HCT116 (cell line): ENCODE results near the gene FFAR1. TPM values are rescaled to one million over a fixed set of nuclear protein-coding genes. Genes with fewer than 3 reads are reported as not detected.

Experiments
- ATAC-seq: fragments of 200-7000 bp; cut with Tn5 transposase; 2 replicates; pipeline ENCODE4 v1.9.1; 2020; ENCODE audit warnings: mild to moderate bottlenecking, moderate library complexity
- BruUV-seq: library from RNA; stranded (reverse); fragments of 400-500 nt; replicated peaks from 2 replicates; lab custom pipeline; 2021; lab: Mats Ljungman, UMichigan
- CTCF ChIA-PET: fragments of 300-600 bp; sonication (Branson Sonifier 250); formaldehyde crosslinking; loops from one replicate; lab custom pipeline; 2021; ENCODE audit warnings: antibody characterized with exemption; lab: Charles Lee
- POLR2A ChIA-PET: fragments of 300-600, 350-600 bp; sonication (Branson Sonifier 250); formaldehyde crosslinking; loops from one replicate; lab custom pipeline; 2021; ENCODE audit warnings: antibody characterized with exemption; lab: Charles Lee
- RAD21 ChIA-PET, 2 experiments: fragments of 300-600 bp; sonication (Branson Sonifier 250); formaldehyde crosslinking; loops; one replicate each; lab custom pipeline; 2023; ENCODE audit warnings: low total read pairs in 2 of 2; ENCODE audit not compliant: uncharacterized antibody in 2 of 2, unreplicated experiment in 2 of 2, low non-redundant PET in 1 of 2; lab: Charles Lee
- DNase-seq: peaks from one replicate; pipeline ENCODE4 v3.0.0-alpha.2; 2010; ENCODE audit warnings: low read depth, low spot score
- H2AFZ ChIP-seq: fragments of 200-600 bp; shearing (Covaris generic), sonication (generic); 2 replicates; pipeline ENCODE4 v1.6.1; 2017; ENCODE audit warnings: low read depth, mixed run types, mixed read lengths, antibody characterized with exemption, low read length; ENCODE audit not compliant: poor library complexity, severe bottlenecking
- H3K27ac ChIP-seq: 2 replicates; pipeline ENCODE4 v1.5.1; 2012; ENCODE audit warnings: low read depth, low read length
- H3K27me3 ChIP-seq: fragments of 200-600 bp; sonication (generic); 2 replicates; pipeline ENCODE4 v1.6.1; 2016; ENCODE audit warnings: mixed run types, low read length, mixed read lengths; ENCODE audit not compliant: insufficient read depth
- H3K36me3 ChIP-seq, 2 experiments: fragments of 200-500 bp in 1 of 2; fragments of 200-600 bp in 1 of 2; sonication (Bioruptor generic) in 1 of 2; sonication (generic) in 1 of 2; 2 replicates each; pipeline versions ENCODE4 v1.5.1 to v1.6.1; 2014 to 2016; ENCODE audit warnings: low read length in 2 of 2, inconsistent platforms in 1 of 2, mixed read lengths in 1 of 2, mixed run types in 1 of 2; ENCODE audit not compliant: insufficient read depth in 2 of 2, control insufficient read depth in 1 of 2
- H3K4me1 ChIP-seq, 2 experiments: fragments of 200-600 bp in 1 of 2; sonication (generic) in 1 of 2; 2 replicates each; pipeline versions ENCODE4 v1.5.1 to v1.6.1; 2012 to 2017; ENCODE audit warnings: low read length in 2 of 2, inconsistent platforms in 1 of 2, mild to moderate bottlenecking in 1 of 2, mixed read lengths in 1 of 2, mixed run types in 1 of 2, moderate library complexity in 1 of 2; ENCODE audit not compliant: insufficient read depth in 2 of 2, control insufficient read depth in 1 of 2
- H3K4me2 ChIP-seq: fragments of 200-600 bp; sonication (generic); 2 replicates; pipeline ENCODE4 v1.6.1; 2017; ENCODE audit warnings: mixed run types, low read length, mixed read lengths
- H3K4me3 ChIP-seq, 2 experiments: fragments of 200-600 bp in 1 of 2; sonication (generic) in 1 of 2; replicated peaks in 1 of 2; 2 replicates each; pipeline ENCODE4 v1.5.1; 2011 to 2016; ENCODE audit warnings: low read length in 2 of 2, control low read depth in 1 of 2, low read depth in 1 of 2, mild to moderate bottlenecking in 1 of 2, mixed read lengths in 1 of 2, mixed run types in 1 of 2
- H3K79me2 ChIP-seq: fragments of 200-600 bp; sonication (generic); 2 replicates; pipeline ENCODE4 v1.6.1; 2017; ENCODE audit warnings: mild to moderate bottlenecking, mixed run types, low read length, moderate library complexity, mixed read lengths; ENCODE audit not compliant: insufficient read depth
- H3K9ac ChIP-seq: fragments of 200-600 bp; sonication (generic); 2 replicates; pipeline ENCODE4 v1.6.1; 2016; ENCODE audit warnings: low read length, mixed read lengths
- H3K9me2 ChIP-seq: fragments of 200-600 bp; sonication (generic), shearing (Covaris generic); 2 replicates; pipeline ENCODE4 v1.6.1; 2017; ENCODE audit warnings: mixed run types, mild to moderate bottlenecking, moderate library complexity; ENCODE audit not compliant: insufficient read depth
- H3K9me3 ChIP-seq, 2 experiments: fragments of 200-500 bp in 1 of 2; fragments of 200-600 bp in 1 of 2; sonication (Bioruptor generic) in 1 of 2; sonication (generic) in 1 of 2; 2 replicates each; pipeline ENCODE4 v1.6.1; 2014 to 2017; ENCODE audit warnings: low read length in 2 of 2, mixed read lengths in 2 of 2, inconsistent platforms in 1 of 2, low read depth in 1 of 2, mild to moderate bottlenecking in 1 of 2, mixed run types in 1 of 2, moderate library complexity in 1 of 2; ENCODE audit not compliant: control insufficient read depth in 1 of 2, insufficient read depth in 1 of 2
- H4K20me1 ChIP-seq: fragments of 200-600 bp; sonication (generic), shearing (Covaris generic); 2 replicates; pipeline ENCODE4 v1.6.1; 2017; ENCODE audit warnings: mixed run types, mild to moderate bottlenecking, moderate library complexity; ENCODE audit not compliant: insufficient read depth
- ATF3 ChIP-seq: IDR thresholded peaks from 2 replicates; pipeline ENCODE4 v1.6.1; 2012
- EZH2 ChIP-seq: fragments of 200-600 bp; sonication (generic); IDR thresholded peaks from 2 replicates; pipeline ENCODE4 v1.6.1; 2017; ENCODE audit warnings: antibody characterized with exemption, mixed run types
- EZH2phosphoT487 ChIP-seq: fragments of 200-600 bp; IDR thresholded peaks from 2 replicates; pipeline ENCODE4 v1.6.1; 2018; ENCODE audit warnings: antibody characterized with exemption, borderline replicate concordance
- FOSL1 ChIP-seq: IDR thresholded peaks from 2 replicates; pipeline ENCODE4 v1.6.1; 2012; ENCODE audit warnings: low read depth
- MAX ChIP-seq: IDR thresholded peaks from 2 replicates; pipeline ENCODE4 v1.6.1; 2012
- POLR2A ChIP-seq: IDR thresholded peaks from 2 replicates; pipeline ENCODE4 v1.7.0; 2011; ENCODE audit warnings: borderline replicate concordance; ENCODE audit not compliant: insufficient read depth, insufficient read length; ENCODE audit errors: extremely low read depth
- POLR2AphosphoS5 ChIP-seq: IDR thresholded peaks from 2 replicates; pipeline ENCODE4 v1.6.1; 2011; ENCODE audit warnings: mild to moderate bottlenecking, low read depth, low read length, moderate library complexity
- REST ChIP-seq: IDR thresholded peaks from 2 replicates; pipeline ENCODE4 v1.6.1; 2012; ENCODE audit warnings: low read depth
- SIN3A ChIP-seq: IDR thresholded peaks from 2 replicates; pipeline ENCODE4 v1.6.1; 2012; ENCODE audit warnings: low read depth
- SP1 ChIP-seq: IDR thresholded peaks from 2 replicates; pipeline ENCODE4 v1.6.1; 2012; ENCODE audit warnings: low read depth
- SRF ChIP-seq: IDR thresholded peaks from 2 replicates; pipeline ENCODE4 v1.6.1; 2012; ENCODE audit warnings: low read depth
- ZBTB33 ChIP-seq: IDR thresholded peaks from 2 replicates; pipeline ENCODE4 v1.6.1; 2011; ENCODE audit warnings: mild to moderate bottlenecking, low read length, moderate library complexity; ENCODE audit not compliant: insufficient replicate concordance; ENCODE audit errors: extremely low read depth
- intact Hi-C: fragments of 100-400 bp; cut with micrococcal nuclease; formaldehyde crosslinking; loops from 2 replicates; pipeline ENCODE4 v1.10.0; 2022
- total RNA-seq: library from RNA; stranded (reverse); gene quantifications from one replicate; pipeline ENCODE4 v1.2.1, GENCODE V29; 2021; ENCODE audit not compliant: unreplicated experiment

FFAR1 gene
- total RNA-seq, 1 experiment from 2014 or later, result not detected

GRCh38 chr19:35350591-35350990 lies 2.9 kb downstream of the FFAR1 start:
- Histone ChIP-seq H3K9ac (no peak overlapping the region), H3K4me2 (no peak overlapping the region), H4K20me1 (no peaks in the 10 kb centered on the region), H3K9me3 (no peaks in the 10 kb centered on the region), H3K27ac (no peak overlapping the region), H2AFZ (no peak overlapping the region), H3K27me3 (no peaks in the 10 kb centered on the region), H3K36me3 (no peaks in the 10 kb centered on the region), H3K4me1 (peaks cover 0 to 7% of the 10 kb centered on the region in 2 experiments; a peak in 1 of 4 replicates), H3K4me3 (no peak overlapping the region), H3K9me2 (no peaks in the 10 kb centered on the region), H3K79me2 (no peaks in the 10 kb centered on the region)
- ChIA-PET RAD21 (no interaction called here), CTCF (no interaction called here), POLR2A (no interaction called here)
- ATAC-seq, result no peak
- intact Hi-C loops, result loop anchor here (10.0 kb wide), 1 partner anchor 364 kb away; the partner anchor contains the start of gene KMT2B
- DNase-seq, result no peak
- BruUV-seq, result no TSS peak
- no peak for TF ChIP-seq SIN3A
- TF ChIP-seq EZH2phosphoT487, result no peak
- no peak for TF ChIP-seq EZH2
- TF ChIP-seq ZBTB33, result no peak
- TF ChIP-seq ATF3, result no peak
- no peak for TF ChIP-seq SP1
- no peak for TF ChIP-seq MAX
- no peak for TF ChIP-seq POLR2AphosphoS5
- no peak for TF ChIP-seq REST
- TF ChIP-seq FOSL1, result no peak
- no peak for TF ChIP-seq SRF
- TF ChIP-seq POLR2A, result no peak
